ENCODE measurements around the gene NT5C1B.

DNA sequence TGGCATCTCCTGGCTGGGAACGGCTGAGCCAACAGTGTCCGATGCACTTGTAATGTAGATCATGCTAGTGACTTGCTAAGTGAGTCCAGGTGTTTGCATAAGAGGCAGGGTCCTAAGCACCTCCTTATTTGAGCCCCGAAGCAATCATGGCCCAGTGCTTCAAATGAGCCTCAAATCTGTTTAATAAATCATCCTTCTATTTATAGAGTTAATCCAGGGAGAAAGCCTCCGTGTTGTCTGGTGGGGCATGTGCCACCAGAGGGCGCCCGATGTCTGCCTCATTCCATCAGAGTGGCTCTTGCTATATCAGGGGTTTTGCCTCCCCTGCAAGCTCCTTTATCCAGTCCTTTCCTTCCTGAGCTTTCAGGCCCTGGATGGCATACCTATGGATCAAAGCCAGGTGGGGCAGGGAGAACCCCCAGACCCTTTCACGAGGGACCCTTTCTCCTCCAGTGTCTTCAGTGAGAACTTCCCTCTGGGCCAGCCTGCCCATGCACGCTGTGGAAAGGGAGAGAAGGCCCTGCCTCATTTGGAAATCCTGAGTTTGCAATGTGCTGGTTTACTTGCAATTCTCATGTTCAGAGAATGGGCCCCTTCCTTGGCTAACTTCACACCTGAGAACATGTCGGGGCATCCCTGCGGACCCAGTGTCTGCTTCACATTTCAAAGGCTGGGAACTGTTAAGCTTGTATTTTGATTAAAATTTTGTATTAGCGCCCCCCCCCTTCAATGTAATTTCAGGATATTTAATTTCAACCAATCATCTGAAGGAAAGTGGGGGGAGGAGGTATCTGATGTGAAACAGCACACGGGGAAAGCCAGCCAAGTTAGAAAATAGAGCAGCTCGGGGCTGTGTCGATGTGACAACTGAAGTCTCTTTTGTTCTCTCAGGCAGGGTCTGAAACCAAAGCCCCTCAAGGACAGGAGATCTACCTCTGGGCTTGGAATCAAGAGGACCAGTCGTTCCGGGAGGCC, 68.6 kb downstream of the NT5C1B start:
- no peak for TF ChIP-seq ARNTL (CRISPR knock-in tag; IDR thresholded peaks at IDR 0.05; ENCODE audit: borderline replicate concordance, low read depth)
- TF ChIP-seq GLIS3 (CRISPR knock-in tag; IDR thresholded peaks at IDR 0.05), result no peak
- no peak for TF ChIP-seq ZFP30 (CRISPR knock-in tag; IDR thresholded peaks at IDR 0.05)
- TF ChIP-seq ZNF8 (CRISPR knock-in tag; IDR thresholded peaks at IDR 0.05), result no peak
- no peak for TF ChIP-seq RARB (CRISPR knock-in tag; IDR thresholded peaks at IDR 0.05)

Data from SK-N-SH treated with all-trans-retinoic acid at 6 μM for 48 hours (cell line).